Transverse colon (tissue), 4 donors: ENCODE data around the gene GALNT18. TPM values are rescaled to one million over a fixed set of nuclear protein-coding genes. Genes with fewer than 3 reads are reported as not detected.

Source experiments
- DNase-seq: peaks from one replicate; pipeline ENCODE4 v3.0.0-alpha.2; 2019
- H3K27ac ChIP-seq, 4 donors: fragments of 200-600 bp; sonication (generic); 2 replicates each; pipeline ENCODE4 v1.5.1; 2016 to 2018; ENCODE audit warnings: inconsistent platforms in 4 of 4
- H3K27me3 ChIP-seq: fragments of 200-600 bp; sonication (generic); 2 replicates; pipeline ENCODE4 v1.5.1; 2017; ENCODE audit warnings: inconsistent platforms
- H3K36me3 ChIP-seq, 4 donors: fragments of 200-600 bp; sonication (generic); 2 replicates each; pipeline ENCODE4 v1.5.1; 2017 to 2019; ENCODE audit warnings: inconsistent platforms in 4 of 4
- H3K4me1 ChIP-seq, 4 donors: fragments of 200-600 bp; sonication (generic); 2 replicates each; pipeline ENCODE4 v1.5.1; 2017 to 2020; ENCODE audit warnings: inconsistent platforms in 4 of 4
- H3K4me3 ChIP-seq, 4 donors: fragments of 200-600 bp; sonication (generic); 1 replicate in 1 of 4; 2 replicates in 3 of 4; pipeline versions ENCODE4 v1.5.1 to v1.6.1; 2017 to 2019; ENCODE audit warnings: inconsistent platforms in 4 of 4
- H3K9me3 ChIP-seq, 2 donors: fragments of 200-600 bp; sonication (generic); 2 replicates each; pipeline ENCODE4 v1.5.1; 2017 to 2019; ENCODE audit warnings: inconsistent platforms in 2 of 2
- EP300 ChIP-seq: sonication (generic); formaldehyde crosslinking; IDR thresholded peaks from one replicate; pipeline ENCODE4 v1.6.1; 2017; ENCODE audit warnings: antibody characterized with exemption, low read depth
- POLR2A ChIP-seq: fragments of 450-650 bp; IDR thresholded peaks from one replicate; pipeline ENCODE4 v1.6.1; 2016; ENCODE audit warnings: antibody characterized with exemption, mild to moderate bottlenecking, moderate library complexity
- POLR2AphosphoS5 ChIP-seq, 3 donors: sonication (generic); formaldehyde crosslinking; IDR thresholded peaks; one replicate each; pipeline ENCODE4 v1.6.1; 2016; ENCODE audit warnings: antibody characterized with exemption in 3 of 3
- WGBS, 2 donors: methylation state at CpG; one replicate each; pipeline ENCODE4 v1.1.5; 2018; ENCODE audit warnings: low coverage in 1 of 2; 5-methylcytosine and 5-hydroxymethylcytosine counted together
- in situ Hi-C, 4 donors: fragments of 200-750 bp; cut with MboI; loops; one replicate each; pipeline versions ENCODE4 v1.15.0 to v1.15.1; 2017; ENCODE audit warnings: low sequenced_read_pairs in 3 of 4, low pct_ligation_motif_present in 1 of 4, low pct_unique_long_range_greater_than_20kb in 1 of 4
- intact Hi-C: fragments of 100-400 bp; cut with DNase I; formaldehyde crosslinking; loops from one replicate; pipeline ENCODE4 v1.15.1; 2023; ENCODE audit warnings: low total_unique reads
- total RNA-seq, 4 donors: library from RNA; depleted of rRNA; stranded (reverse); fragments of >200 nt; gene quantifications; one replicate each; pipeline ENCODE4 v1.1.0, GENCODE V29; 2016
- TF ChIP-seq, protein P1 (sequence below), 5 experiments: fragments of 200-600 bp in 3 of 5; fragments of 450-650 bp in 2 of 5; sonication (generic) in 3 of 5; IDR thresholded peaks; 1 replicate in 2 of 5; 2 replicates in 3 of 5; pipeline ENCODE4 v1.5.1; 2016 to 2017; ENCODE audit warnings: antibody characterized with exemption in 5 of 5, inconsistent platforms in 3 of 5, mild to moderate bottlenecking in 2 of 5, moderate library complexity in 1 of 5

Gene GALNT18
- total RNA-seq, 4 donors from 2014 or later, result 5.6 to 22.1 (median 8.4) TPM

DNA sequence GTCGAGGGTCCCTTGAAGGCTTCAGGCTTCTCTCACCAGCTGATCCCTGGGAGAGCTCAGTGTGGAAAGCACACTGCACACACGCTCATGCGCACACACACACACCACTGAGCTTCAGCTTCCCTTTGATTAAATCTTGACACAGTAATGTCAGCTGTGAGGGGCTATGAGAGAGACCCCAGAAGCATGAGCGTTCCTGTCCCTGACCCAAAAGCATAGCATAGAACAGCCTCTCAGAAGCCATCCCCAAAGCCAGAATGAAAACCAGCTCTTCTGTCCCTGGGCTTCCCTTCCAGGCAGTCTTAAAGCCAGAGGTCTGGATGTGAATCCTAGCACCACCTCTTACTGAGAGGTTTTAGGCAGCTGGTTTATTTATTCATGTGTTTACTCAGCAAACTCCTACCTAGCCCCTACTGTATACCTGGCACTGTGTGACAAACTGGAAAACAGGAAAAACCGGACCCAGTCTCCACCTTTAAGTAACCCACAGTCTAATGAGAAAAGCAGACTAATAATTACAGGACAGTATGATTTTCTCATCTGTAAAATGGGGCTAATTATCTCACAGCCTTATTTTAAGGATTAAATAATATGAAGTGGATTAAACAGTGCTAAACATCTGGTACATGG, 15.9 kb downstream of the GALNT18 start:
- 88 to 90% methylated on average over 4 to 5 of the region's 5 CpGs for WGBS, 2 donors
- H3K4me3 ChIP-seq, result no peak overlapping the region
- in situ Hi-C loops, result no loop called here

DNA sequence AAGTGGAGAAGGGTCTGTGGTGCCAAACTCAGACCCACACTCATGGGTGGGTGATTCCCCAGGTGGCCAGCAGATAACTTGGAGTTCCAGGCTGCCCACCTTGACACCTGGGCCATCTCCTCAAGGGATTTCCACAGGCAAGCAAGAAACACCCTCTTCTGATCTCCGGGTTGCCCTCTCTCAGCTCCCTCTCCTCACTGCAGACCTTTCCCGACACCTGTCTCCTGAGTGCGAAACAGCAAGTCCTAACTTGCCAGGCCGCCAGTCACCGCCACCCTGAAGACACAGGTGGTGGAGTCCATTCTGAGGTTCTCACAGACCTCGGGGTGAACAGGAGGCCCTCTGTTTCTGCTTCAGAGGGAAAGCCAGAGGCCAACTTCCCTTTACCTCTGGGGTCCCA, 16.6 kb downstream of the GALNT18 start:
- peaks cover 0 to 8% (median 0%) of the 10 kb centered on the region in 4 donors for H3K4me1 ChIP-seq
- in situ Hi-C loops, result no loop called here
- no peaks in the 10 kb centered on the region for H3K36me3 ChIP-seq
- 93% methylated on average over 6 of the region's 6 CpGs; no CpG with 5 or more reads in 1 of the 2 donors for WGBS, 2 donors
- H3K27me3 ChIP-seq, result no peaks in the 10 kb centered on the region
- TF ChIP-seq EP300, result no peak
- peaks cover 0 to 3% of the 10 kb centered on the region in 2 donors for H3K9me3 ChIP-seq
- no peak overlapping the region for H3K27ac ChIP-seq
- DNase-seq, result no peak
- no peak overlapping the region for H3K4me3 ChIP-seq
- intact Hi-C loops, result no loop called here

More for the DNA sequence above, 15.9 kb downstream of the GALNT18 start:
- TF ChIP-seq POLR2AphosphoS5 (IDR thresholded peaks at IDR 0.05) (no peak), POLR2A (no peak), EP300 (no peak)
- TF ChIP-seq, protein P1, sequence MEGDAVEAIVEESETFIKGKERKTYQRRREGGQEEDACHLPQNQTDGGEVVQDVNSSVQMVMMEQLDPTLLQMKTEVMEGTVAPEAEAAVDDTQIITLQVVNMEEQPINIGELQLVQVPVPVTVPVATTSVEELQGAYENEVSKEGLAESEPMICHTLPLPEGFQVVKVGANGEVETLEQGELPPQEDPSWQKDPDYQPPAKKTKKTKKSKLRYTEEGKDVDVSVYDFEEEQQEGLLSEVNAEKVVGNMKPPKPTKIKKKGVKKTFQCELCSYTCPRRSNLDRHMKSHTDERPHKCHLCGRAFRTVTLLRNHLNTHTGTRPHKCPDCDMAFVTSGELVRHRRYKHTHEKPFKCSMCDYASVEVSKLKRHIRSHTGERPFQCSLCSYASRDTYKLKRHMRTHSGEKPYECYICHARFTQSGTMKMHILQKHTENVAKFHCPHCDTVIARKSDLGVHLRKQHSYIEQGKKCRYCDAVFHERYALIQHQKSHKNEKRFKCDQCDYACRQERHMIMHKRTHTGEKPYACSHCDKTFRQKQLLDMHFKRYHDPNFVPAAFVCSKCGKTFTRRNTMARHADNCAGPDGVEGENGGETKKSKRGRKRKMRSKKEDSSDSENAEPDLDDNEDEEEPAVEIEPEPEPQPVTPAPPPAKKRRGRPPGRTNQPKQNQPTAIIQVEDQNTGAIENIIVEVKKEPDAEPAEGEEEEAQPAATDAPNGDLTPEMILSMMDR (IDR thresholded peaks at IDR 0.05), result no peak
- H3K9me3 ChIP-seq, result peaks cover 0 to 3% of the 10 kb centered on the region in 2 donors
- DNase-seq, result no peak
- no peaks in the 10 kb centered on the region for H3K27me3 ChIP-seq
- peaks cover 0 to 8% (median 0%) of the 10 kb centered on the region in 4 donors for H3K4me1 ChIP-seq
- H3K36me3 ChIP-seq, result no peaks in the 10 kb centered on the region
- H3K27ac ChIP-seq, result no peak overlapping the region
- intact Hi-C loops, result no loop called here

DNA sequence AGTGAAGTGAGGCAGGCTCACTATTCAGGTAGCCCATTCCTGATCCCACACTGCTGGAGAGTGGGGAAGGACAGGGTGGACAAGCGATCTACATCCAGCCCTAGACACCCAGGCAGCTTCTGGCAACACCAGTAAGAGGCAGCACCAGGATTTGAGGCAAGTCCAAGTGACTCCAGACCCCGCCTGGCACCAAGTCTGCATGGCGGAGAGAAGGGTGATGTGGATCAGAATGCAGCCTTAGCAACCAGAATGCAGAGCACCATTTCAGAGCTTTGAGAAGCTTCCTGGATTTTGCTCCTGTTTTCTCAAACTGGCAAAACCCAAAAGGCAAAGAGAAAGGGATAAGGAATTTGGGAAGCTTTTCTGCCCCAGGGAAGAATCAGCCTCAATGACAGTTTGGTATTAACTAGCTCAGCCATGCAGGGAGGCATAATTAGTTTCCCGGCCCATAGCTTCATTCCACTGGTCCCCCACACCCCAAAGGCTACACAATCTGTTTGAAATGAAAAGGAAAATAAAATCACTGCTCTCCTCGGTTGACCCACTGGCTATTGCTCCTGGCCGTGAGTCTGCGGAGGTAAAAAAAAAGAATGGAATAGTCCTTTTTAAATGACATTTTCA, 17.3 kb downstream of the GALNT18 start:
- Histone ChIP-seq H3K9me3 (peaks cover 0 to 3% of the 10 kb centered on the region in 2 donors), H3K4me3 (no peak overlapping the region), H3K27ac (no peak overlapping the region), H3K4me1 (peaks cover 0 to 8% (median 0%) of the 10 kb centered on the region in 4 donors), H3K27me3 (no peaks in the 10 kb centered on the region), H3K36me3 (no peaks in the 10 kb centered on the region)
- intact Hi-C loops, result no loop called here
- TF ChIP-seq, protein P1 (IDR thresholded peaks at IDR 0.05), result no peak
- TF ChIP-seq POLR2A (no peak), POLR2AphosphoS5 (IDR thresholded peaks at IDR 0.05) (no peak), EP300 (no peak)
- no peak for DNase-seq
- WGBS, 2 donors, result 80 to 84% methylated on average over 4 to 7 of the region's 7 CpGs
- in situ Hi-C loops, result no loop called here

GRCh38 chr11:11602011-11602410, 19.8 kb downstream of the GALNT18 start:
- in situ Hi-C loops, result no loop called here
- no peak for TF ChIP-seq EP300
- TF ChIP-seq POLR2AphosphoS5 (IDR thresholded peaks at IDR 0.05), result no peak
- TF ChIP-seq POLR2A, result no peak
- TF ChIP-seq, protein P1 (IDR thresholded peaks at IDR 0.05), result no peak
- Histone ChIP-seq H3K4me1 (no peaks in the 10 kb centered on the region), H3K27me3 (no peaks in the 10 kb centered on the region), H3K4me3 (no peak overlapping the region), H3K27ac (no peak overlapping the region), H3K36me3 (no peaks in the 10 kb centered on the region), H3K9me3 (peaks cover 0 to 3% of the 10 kb centered on the region in 2 donors)
- no peak for DNase-seq
- intact Hi-C loops, result no loop called here

GRCh38 chr11:11600288-11600687, 21.5 kb downstream of the GALNT18 start:
- TF ChIP-seq POLR2AphosphoS5 (IDR thresholded peaks at IDR 0.05) (no peak), EP300 (no peak), POLR2A (no peak)
- TF ChIP-seq, protein P1 (IDR thresholded peaks at IDR 0.05), result no peak
- no peaks in the 10 kb centered on the region for H3K4me1 ChIP-seq
- no peaks in the 10 kb centered on the region for H3K36me3 ChIP-seq
- in situ Hi-C loops, result no loop called here
- intact Hi-C loops, result no loop called here
- H3K27me3 ChIP-seq, result no peaks in the 10 kb centered on the region
- peaks cover 0 to 3% of the 10 kb centered on the region in 2 donors for H3K9me3 ChIP-seq
- H3K27ac ChIP-seq, result no peak overlapping the region
- no peak overlapping the region for H3K4me3 ChIP-seq
- DNase-seq, result no peak
